Progenitor cell of endocrine pancreas (in vitro differentiated cells): ENCODE data around the gene CD55. TPM values are rescaled to one million over a fixed set of nuclear protein-coding genes. Genes with fewer than 3 reads are reported as not detected.

Experiments
- DNase-seq: peaks from one replicate; pipeline ENCODE4 v3.0.0; 2021; ENCODE audit warnings: low spot score; ENCODE audit not compliant: unreplicated experiment
- H3K27ac Mint-ChIP-seq: 2 replicates; pipeline ENCODE4 v1.8.0; 2021; ENCODE audit warnings: mild to moderate bottlenecking, moderate library complexity, mixed read lengths
- H3K27me3 Mint-ChIP-seq: 2 replicates; pipeline ENCODE4 v1.8.0; 2021; ENCODE audit warnings: mixed read lengths
- H3K36me3 Mint-ChIP-seq: 2 replicates; pipeline ENCODE4 v1.8.0; 2022; ENCODE audit warnings: mixed read lengths; ENCODE audit not compliant: insufficient read depth
- H3K4me1 Mint-ChIP-seq: 2 replicates; pipeline ENCODE4 v1.8.0; 2021; ENCODE audit warnings: low read depth, mixed read lengths
- H3K4me3 Mint-ChIP-seq: 2 replicates; pipeline ENCODE4 v1.8.0; 2021; ENCODE audit warnings: low read depth, mild to moderate bottlenecking, moderate library complexity, mixed read lengths
- H3K9me3 Mint-ChIP-seq: 2 replicates; pipeline ENCODE4 v1.8.0; 2021; ENCODE audit warnings: low read depth, mixed read lengths
- CTCF ChIP-seq: fragments of 200-600 bp; sonication (generic); IDR thresholded peaks from one replicate; pipeline ENCODE4 v1.5.0; 2021; ENCODE audit warnings: antibody characterized with exemption, mild to moderate bottlenecking; ENCODE audit not compliant: unreplicated experiment
- total RNA-seq: library from RNA; stranded (reverse); gene quantifications from 2 replicates; pipeline ENCODE4 v1.2.1, GENCODE V29; 2021

The CD55 gene
- total RNA-seq, 1 donor from 2014 or later = 7.4 TPM

- DNase-seq = no peak
- peaks cover 6% of the 10 kb centered on the region for H3K27me3 Mint-ChIP-seq
Observed at GRCh38 chr1:207286786-207287468, 34.6 kb upstream of the CD55 start.

DNA sequence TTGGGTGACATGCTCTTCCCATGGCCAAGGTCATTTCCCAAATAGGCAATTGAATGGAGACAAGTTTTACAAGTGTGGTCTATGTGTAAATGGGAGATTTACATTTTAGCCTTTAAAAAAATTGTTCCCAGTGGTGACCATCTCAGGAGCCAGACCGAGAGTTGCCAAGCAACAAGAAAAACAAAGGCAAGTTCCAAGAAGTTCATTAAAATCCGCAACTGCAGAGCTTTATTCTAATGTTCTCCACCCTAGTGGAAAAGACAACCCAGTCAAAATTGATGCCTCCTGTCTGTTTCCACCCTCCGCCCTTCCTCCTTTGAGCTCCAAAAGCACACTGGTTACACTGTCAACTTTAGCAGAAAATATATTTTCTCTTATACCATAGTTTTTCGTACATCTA, 33.2 kb upstream of the CD55 start:
- Mint-ChIP-seq H3K27ac (no peak overlapping the region), H3K27me3 (peaks cover 6% of the 10 kb centered on the region), H3K36me3 (no peaks in the 10 kb centered on the region), H3K4me3 (no peak overlapping the region), H3K9me3 (peaks cover 19% of the 10 kb centered on the region), H3K4me1 (no peaks in the 10 kb centered on the region)
- TF ChIP-seq CTCF = no peak
- DNase-seq = no peak

More at GRCh38 chr1:207286786-207287468, 34.6 kb upstream of the CD55 start:
- peaks cover 10% of the 10 kb centered on the region for H3K9me3 Mint-ChIP-seq
- H3K27ac Mint-ChIP-seq = no peak overlapping the region
- no peak for TF ChIP-seq CTCF
- no peaks in the 10 kb centered on the region for H3K36me3 Mint-ChIP-seq
- H3K4me3 Mint-ChIP-seq = no peak overlapping the region
- peaks cover 2% of the 10 kb centered on the region for H3K4me1 Mint-ChIP-seq

GRCh38 chr1:207289756-207290155, 31.7 kb upstream of the CD55 start:
- no peak for TF ChIP-seq CTCF
- peaks cover 6% of the 10 kb centered on the region for H3K27me3 Mint-ChIP-seq
- no peak overlapping the region for H3K27ac Mint-ChIP-seq
- no peaks in the 10 kb centered on the region for H3K36me3 Mint-ChIP-seq
- H3K4me3 Mint-ChIP-seq = no peak overlapping the region
- peaks cover 19% of the 10 kb centered on the region for H3K9me3 Mint-ChIP-seq
- no peaks in the 10 kb centered on the region for H3K4me1 Mint-ChIP-seq
- no peak for DNase-seq

- Mint-ChIP-seq H3K4me3 (no peak overlapping the region), H3K27ac (no peak overlapping the region), H3K27me3 (peaks cover 6% of the 10 kb centered on the region), H3K36me3 (no peaks in the 10 kb centered on the region), H3K4me1 (no peaks in the 10 kb centered on the region), H3K9me3 (peaks cover 19% of the 10 kb centered on the region)
- no peak for TF ChIP-seq CTCF
- DNase-seq = no peak
Observed at GRCh38 chr1:207291723-207292122, 29.8 kb upstream of the CD55 start.

- Mint-ChIP-seq H3K27ac (no peak overlapping the region), H3K4me1 (peaks cover 1% of the 10 kb centered on the region), H3K27me3 (no peaks in the 10 kb centered on the region), H3K9me3 (peaks cover 8% of the 10 kb centered on the region), H3K4me3 (no peak overlapping the region), H3K36me3 (no peaks in the 10 kb centered on the region)
- no peak for TF ChIP-seq CTCF
- no peak for DNase-seq
Observed at GRCh38 chr1:207298186-207298585, 23.3 kb upstream of the CD55 start.
